CD4-positive, alpha-beta T cell treated with Interferon gamma for 1 hour (primary cell): ENCODE measurements around the gene MRPL27.
"Not testable (repeated sequence)": the region's sequence is repeated elsewhere in the genome, so short reads cannot be mapped to it uniquely, and the experiment has no call there.

Source experiments
- DNase-seq: peaks from one replicate; pipeline ENCODE4 v3.0.0-alpha.2; 2020

MRPL27 gene

GRCh38 chr17:50344731-50345365 is 28.1 kb downstream of the MRPL27 start:
- no peak for DNase-seq

DNA sequence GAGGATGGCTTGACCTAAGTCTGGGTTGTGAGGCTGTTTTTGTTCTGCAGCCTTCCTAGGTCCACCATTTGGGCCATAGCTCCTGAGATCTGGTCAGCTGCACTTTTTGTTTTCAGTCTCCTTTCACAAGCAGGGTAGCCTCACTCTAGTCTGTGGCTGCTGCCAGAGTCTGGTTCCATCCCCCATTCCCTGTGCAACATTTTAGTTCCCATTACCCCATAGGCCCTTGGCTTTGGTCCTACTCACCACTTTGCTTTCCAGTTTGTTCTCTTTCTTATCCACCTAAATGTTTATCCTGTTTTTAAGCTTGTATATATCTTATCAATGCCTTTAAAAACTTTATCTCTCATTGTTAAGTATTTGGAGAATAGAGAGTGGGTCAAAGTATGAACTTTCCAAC is 33.6 kb downstream of the MRPL27 start:
- no peak for DNase-seq

DNA sequence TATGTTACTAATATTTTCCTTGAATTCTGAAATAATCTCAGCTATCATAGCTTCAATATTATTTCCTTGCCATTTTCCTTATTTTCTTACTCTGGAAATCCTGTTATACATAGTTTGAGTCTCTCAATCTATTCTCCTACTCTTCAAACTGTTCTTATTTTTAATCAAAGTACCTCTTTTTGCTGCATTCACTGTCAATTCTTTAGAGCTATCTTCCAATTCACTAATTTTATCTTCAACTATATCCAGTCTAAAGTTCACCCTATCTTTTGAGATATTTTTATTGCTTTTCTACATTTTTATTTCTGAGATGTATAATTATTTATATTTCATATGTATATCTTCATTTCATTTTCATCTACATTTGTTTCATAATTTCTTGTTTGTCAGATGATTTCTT is 34.3 kb downstream of the MRPL27 start:
- DNase-seq = no peak

DNA sequence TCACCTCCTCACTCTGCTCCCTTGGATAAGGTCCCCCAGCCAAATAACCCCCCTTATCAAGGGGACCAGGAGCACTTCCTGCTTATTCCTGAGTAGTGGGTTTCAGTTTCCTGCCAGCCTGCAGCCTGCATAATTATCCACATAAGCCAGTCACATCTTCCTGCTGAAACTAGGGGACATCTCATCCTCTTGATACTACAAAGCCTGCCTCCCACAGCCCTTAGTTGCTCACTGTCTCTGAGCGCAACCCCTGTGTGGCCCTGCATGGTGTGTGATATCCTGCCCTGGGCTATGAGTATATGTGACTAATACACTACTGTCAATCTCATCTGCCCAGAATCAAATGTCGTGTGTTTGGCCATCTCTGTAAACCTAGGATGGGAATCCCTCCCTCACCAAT is 35.0 kb downstream of the MRPL27 start:
- DNase-seq = no peak

DNA sequence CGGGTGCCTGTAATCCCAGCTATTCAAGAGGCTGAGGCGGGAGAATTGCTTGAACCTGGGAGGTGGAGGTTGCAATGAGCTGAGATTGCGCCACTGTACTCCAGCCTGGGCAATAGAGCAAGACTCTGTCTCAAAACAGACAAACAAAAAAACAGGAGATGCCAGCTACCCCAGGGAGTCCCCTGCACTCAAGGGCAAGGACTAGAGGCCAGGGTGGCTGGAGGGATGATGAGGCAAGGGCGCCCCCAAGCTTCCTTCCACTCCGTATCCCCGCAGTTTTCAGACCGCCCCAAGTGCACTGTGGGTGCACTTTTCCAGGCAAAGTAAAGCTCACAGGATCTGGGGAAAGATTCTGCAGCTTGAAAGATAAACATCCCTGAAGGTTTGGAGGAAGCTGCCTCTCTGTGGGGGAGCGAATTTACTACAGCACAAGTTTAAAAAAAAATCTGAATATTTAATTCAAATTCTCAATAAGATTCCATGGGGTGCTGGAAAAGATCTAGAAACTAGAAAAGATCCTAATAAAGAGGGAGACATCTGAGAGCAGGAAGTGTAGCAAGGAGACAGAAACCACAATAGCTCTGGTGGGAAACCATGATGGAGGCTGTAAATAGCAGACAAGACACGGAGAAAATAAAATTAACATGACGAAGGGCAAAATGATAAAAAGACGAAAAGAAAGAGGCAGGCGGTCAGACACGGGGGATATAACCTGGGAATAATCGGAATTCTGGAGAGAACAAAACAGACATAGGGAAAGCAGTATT is 39.5 kb downstream of the MRPL27 start:
- DNase-seq = not testable (repeated sequence)

GRCh38 chr17:50332196-50332595 is 40.8 kb downstream of the MRPL27 start:
- no peak for DNase-seq

GRCh38 chr17:50331085-50331791 is 41.7 kb downstream of the MRPL27 start:
- no peak for DNase-seq

DNA sequence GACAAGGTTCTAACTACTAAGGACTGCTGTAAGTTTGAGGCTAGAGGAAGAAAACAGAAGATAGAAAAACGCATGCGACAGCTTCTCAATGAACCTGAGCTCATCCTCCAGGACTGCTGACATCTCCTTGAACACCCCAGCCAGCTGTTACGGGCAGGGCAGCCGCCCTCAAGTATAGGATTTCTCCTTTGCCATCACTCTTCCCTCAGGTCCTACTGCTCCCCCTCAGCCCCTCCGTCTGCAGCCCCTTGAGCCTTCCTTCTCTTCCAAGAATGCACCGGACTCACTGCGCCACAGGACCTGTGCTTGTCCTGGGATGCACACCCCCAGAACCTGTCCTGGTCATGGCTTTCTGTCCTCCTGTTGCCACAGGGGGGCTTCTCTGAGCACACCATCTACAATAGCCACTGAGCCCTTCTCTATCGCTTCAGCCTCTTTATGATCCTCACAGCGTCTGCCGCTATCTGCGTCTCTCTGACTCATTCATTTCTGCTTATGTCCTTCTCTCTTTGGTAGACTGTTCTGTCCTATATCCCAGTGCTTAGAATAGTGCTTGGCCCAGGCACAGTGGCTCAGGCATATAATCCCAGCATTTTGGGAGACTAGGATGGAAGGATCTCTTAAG is 42.7 kb downstream of the MRPL27 start:
- DNase-seq = no peak

GRCh38 chr17:50329716-50330115 is 43.3 kb downstream of the MRPL27 start:
- no peak for DNase-seq

DNA sequence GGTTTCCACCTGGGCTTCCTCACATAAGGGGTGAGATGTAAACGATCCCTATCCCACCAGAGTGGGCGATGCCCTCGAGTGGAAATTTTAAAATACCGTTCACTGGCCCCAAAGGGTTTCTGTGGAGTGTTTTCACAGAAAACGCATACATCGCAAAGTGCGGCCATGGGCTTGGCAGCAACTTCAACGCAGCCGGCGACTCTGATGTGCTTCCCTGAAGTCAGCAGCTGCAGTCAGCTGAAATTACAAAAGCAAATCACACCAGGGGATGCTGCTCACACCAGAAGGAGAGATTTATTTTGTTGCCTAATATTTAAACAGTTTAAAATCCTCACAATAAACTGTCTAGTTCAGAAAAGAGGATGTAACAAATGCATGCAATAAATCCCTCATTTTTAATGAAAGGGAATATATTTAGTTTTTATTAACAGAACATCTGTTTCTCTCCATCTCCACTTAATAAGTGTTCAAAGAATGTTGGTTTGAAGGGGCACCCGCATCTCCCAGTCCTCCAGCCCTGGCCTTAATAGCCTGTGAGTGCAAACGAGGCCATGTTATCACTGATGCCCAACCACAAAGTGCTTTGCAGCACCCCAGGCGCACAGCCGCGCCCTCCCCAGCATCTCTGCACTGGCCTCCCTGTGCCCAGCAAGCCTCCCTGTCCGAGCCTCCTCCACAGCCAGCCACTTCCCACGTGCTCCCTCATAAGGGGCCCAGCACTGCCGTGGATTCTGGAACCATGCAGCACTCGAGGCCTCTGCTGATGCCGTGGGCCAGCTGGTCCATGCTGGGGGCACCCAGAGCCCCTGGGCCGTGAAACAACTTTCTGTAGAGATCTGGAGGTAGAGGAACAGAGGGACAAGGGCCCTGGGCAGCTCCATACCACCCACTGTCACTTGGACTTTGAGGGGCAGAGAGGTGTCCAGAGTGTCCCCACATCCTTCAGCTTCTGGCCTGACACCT is 44.3 kb downstream of the MRPL27 start:
- no peak for DNase-seq

GRCh38 chr17:50326831-50327364 is 46.1 kb downstream of the MRPL27 start:
- DNase-seq = no peak

- no peak for DNase-seq
Measured at GRCh38 chr17:50325906-50326305, 47.1 kb downstream of the MRPL27 start.

DNA sequence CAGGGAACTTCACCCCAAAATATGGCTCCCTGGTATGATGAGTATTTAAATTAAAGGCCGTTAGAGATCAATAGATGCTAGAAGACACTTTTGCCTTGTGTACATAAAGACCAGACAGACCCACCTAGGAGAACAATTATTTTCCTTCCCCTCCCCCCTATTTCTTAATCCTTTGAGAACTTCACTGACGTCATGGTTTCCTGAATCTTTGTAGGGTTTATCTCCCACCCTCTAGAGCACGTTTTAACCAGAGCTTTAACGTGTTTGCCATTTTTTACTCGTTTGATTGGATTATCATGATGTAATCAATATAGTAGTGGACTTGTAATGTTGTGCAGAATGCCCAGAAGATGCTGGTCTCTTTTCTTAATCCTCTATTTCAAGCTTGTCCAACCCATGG is 49.9 kb downstream of the MRPL27 start:
- DNase-seq = no peak

GRCh38 chr17:50322271-50322670 is 50.7 kb downstream of the MRPL27 start:
- DNase-seq = no peak

GRCh38 chr17:50319306-50320004 is 53.5 kb downstream of the MRPL27 start:
- no peak for DNase-seq

DNA sequence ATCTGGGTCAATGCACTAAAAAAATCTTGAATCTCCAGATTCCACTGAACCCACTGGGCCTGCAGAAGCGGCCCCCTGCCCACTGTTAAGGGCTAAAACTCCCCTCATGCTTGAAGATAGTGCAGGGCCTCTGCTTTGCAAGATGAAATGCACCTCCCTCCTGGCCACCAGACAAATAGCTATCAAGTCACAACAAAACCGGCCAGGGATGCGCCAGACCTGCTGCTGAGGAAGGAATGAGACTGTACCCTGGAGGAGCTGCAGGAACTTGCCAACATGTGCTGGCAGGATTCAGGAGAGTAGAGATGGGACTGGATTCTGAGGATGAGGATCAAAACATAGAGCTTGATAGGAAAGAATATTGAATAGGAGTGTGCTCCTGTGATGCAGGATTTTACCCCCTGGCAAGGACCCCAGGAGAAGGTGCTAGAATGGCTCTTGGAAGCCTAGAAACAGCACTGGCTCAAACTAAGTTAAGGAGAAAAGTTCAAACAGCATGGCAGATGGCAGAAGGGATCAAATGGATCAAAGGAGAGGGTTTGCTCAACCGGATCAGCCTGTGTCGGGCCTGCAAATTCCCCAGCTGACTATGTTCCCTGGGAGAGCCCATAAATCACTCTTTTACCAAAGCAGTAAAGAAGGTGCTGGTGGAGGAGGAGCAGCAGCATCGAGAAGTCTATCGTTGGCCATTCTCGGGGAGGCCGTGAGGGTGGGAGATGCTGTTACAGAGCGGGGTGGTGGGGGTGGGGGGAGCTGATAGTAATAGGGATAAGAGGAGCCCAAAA is 54.3 kb downstream of the MRPL27 start:
- DNase-seq = no peak
